ENCODE measurements around the gene CIB1. TPM values are rescaled to one million over a fixed set of nuclear protein-coding genes. Genes with fewer than 3 reads are reported as not detected.

Gene CIB1
- total and polyA plus RNA-seq, 2 of the 8 experiments (the other 6 are each of a cell fraction or from before 2014, with no cell fraction given), result 26.0 to 63.5 TPM

DNA sequence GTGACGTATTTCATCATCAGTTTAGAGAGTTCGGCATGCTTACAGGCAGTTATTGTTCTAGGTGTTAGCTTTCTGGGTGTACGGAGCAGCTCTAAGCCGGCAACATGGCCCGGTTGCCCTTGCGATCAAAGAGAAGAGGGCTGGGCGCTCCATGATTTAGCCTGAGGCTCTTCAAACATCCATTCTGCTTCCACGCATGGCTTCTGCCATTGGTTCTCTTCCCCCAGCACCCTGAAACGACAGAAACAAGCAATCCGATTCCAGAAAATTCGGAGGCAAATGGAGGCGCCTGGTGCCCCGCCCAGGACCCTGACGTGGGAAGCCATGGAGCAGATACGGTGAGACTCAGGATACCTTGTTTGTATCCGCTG is 32.3 kb upstream of the CIB1 start:
- Histone ChIP-seq H2BK20ac (ENCODE audit: low read length) (no peak overlapping the region), H3K9ac (replicated peaks in 1 of 4; ENCODE audit: extremely low read depth in 1 of 4, low read depth in 3 of 4, low read length in 3 of 4) (peak overlapping the region in 3 of 4 experiments; percentile 87 to 95 (median 92); a peak in 6 of 7 replicates), H3K4ac (replicated peaks; ENCODE audit: insufficient read length, low read depth, low read length) (peak overlapping the region; percentile 96), H3K18ac (ENCODE audit: extremely low read depth, low read length) (peak overlapping the region; percentile 96), H3K27me3 (replicated peaks in 1 of 4; ENCODE audit: control insufficient read depth in 3 of 4, extremely low read depth in 1 of 4, insufficient read depth in 3 of 4, low read length in 3 of 4) (no peaks in the 10 kb centered on the region), H3K79me1 (ENCODE audit: low read depth, low read length) (peaks cover 5% of the 10 kb centered on the region), H3K9me3 (ENCODE audit: insufficient read depth in 2 of 2, low read depth in 1 of 2, low read length in 1 of 2) (no peaks in the 10 kb centered on the region), H3K56ac (replicated peaks; ENCODE audit: insufficient read length, low read depth, low read length) (peak overlapping the region; percentile 93), H3K4me3 (ENCODE audit: extremely low read depth in 1 of 4, insufficient read depth in 2 of 4, low read depth in 3 of 4, low read length in 4 of 4) (peak overlapping the region; percentile 76 to 95 (median 87)), H3K36me3 (ENCODE audit: control insufficient read depth in 2 of 4, insufficient read depth in 4 of 4, low read length in 3 of 4) (peaks cover 0 to 24% (median 9%) of the 10 kb centered on the region in 4 experiments; a peak in 6 of 8 replicates), H3K14ac (ENCODE audit: insufficient read length) (no peak overlapping the region), H2BK5ac (ENCODE audit: low read depth, low read length) (peak overlapping the region; percentile 100), H4K8ac (ENCODE audit: extremely low read depth, insufficient read depth, low read length) (peak overlapping the region; percentile 96), H2BK120ac (replicated peaks; ENCODE audit: low read depth, low read length) (no peak overlapping the region), H3K23ac (ENCODE audit: insufficient read length) (no peak overlapping the region), H2BK12ac (ENCODE audit: low read depth, low read length) (peak overlapping the region; percentile 97), H3K4me2 (ENCODE audit: insufficient read depth in 1 of 2, low read depth in 2 of 2, low read length in 2 of 2) (peak overlapping the region; percentile 74 to 94), H4K5ac (ENCODE audit: insufficient read length, low read depth, low read length) (peak overlapping the region; percentile 27), H2AK5ac (ENCODE audit: low read depth, low read length) (no peak overlapping the region), H3K79me2 (ENCODE audit: control insufficient read depth in 1 of 2, insufficient read depth in 2 of 2, low read length in 2 of 2) (peaks cover 12 to 55% of the 10 kb centered on the region in 2 experiments), H3K4me1 (replicated peaks in 1 of 4; ENCODE audit: control insufficient read depth in 3 of 4, insufficient read depth in 4 of 4, low read length in 3 of 4) (peaks cover 0 to 15% (median 7%) of the 10 kb centered on the region in 4 experiments; a peak in 5 of 7 replicates), H4K91ac (replicated peaks; ENCODE audit: insufficient read length, low read length) (peak overlapping the region; percentile 5), H2AFZ (ENCODE audit: low read length) (peak overlapping the region; percentile 26; the same call in 1 of the 2 replicates), H4K20me1 (replicated peaks in 1 of 2; ENCODE audit: control insufficient read depth in 1 of 2, insufficient read depth in 2 of 2, low read length in 2 of 2) (peaks cover 0 to 7% of the 10 kb centered on the region in 2 experiments), H3K23me2 (ENCODE audit: low read depth, low read length) (peaks cover 10% of the 10 kb centered on the region), H3K27ac (ENCODE audit: low read depth, low read length) (peak overlapping the region; percentile 88), H2BK15ac (ENCODE audit: low read length) (peak overlapping the region; percentile 61; the same call in 1 of the 2 replicates)
- no peak for FAIRE-seq
- peak in 1 of 2 experiments; percentile 70 for DNase-seq (ENCODE audit: low read depth in 1 of 2, low spot score in 2 of 2)
- ChIA-PET POLR2A (ENCODE audit: partially characterized antibody) (interaction anchor here (0.6 to 1.2 kb wide), 13 partner anchors 8 to 692 kb away, joined by 3 to 6 read pairs (median 3); partner anchors contain the start of gene TTLL13), CTCF (ENCODE audit: partially characterized antibody) (interaction anchor here (1.0 to 2.2 kb wide), 3 partner anchors 10 to 32 kb away, joined by 4 to 8 read pairs (median 4); partner anchors contain the start of genes CIB1 and GDPGP1)
- WGBS, 2 experiments (ENCODE audit: extremely low coverage in 1 of 2, insufficient coverage in 1 of 2, insufficient read length in 1 of 2, insufficient replicate concordance in 2 of 2, low coverage in 1 of 2, low lambda C conversion rate in 2 of 2, missing lambda C conversion rate in 1 of 2), result 1% methylated on average over 16 of the region's 16 CpGs; no CpG with 5 or more reads in 1 of the 2 experiments
- TF ChIP-seq JUND (IDR thresholded peaks at IDR 0.05; ENCODE audit: low read length), result no peak
- no peak for TF ChIP-seq KDM4A (IDR thresholded peaks at IDR 0.05; ENCODE audit: low read depth, low read length, severe bottlenecking)
- no peak for TF ChIP-seq MAFK (IDR thresholded peaks at IDR 0.05; ENCODE audit: low read depth, low read length)
- no peak for TF ChIP-seq JUN (IDR thresholded peaks at IDR 0.05; ENCODE audit: low read depth, low read length)
- TF ChIP-seq YY1 (IDR thresholded peaks at IDR 0.05; ENCODE audit: low read depth, low read length), result 0 out of 2 replicates have a peak, but pooled peaks have one; percentile 14
- no peak for TF ChIP-seq SIX5 (IDR thresholded peaks at IDR 0.05; ENCODE audit: low read depth, low read length)
- TF ChIP-seq CBX8 (IDR thresholded peaks at IDR 0.05; ENCODE audit: borderline replicate concordance, low read depth, low read length), result no peak
- TF ChIP-seq, protein P1, sequence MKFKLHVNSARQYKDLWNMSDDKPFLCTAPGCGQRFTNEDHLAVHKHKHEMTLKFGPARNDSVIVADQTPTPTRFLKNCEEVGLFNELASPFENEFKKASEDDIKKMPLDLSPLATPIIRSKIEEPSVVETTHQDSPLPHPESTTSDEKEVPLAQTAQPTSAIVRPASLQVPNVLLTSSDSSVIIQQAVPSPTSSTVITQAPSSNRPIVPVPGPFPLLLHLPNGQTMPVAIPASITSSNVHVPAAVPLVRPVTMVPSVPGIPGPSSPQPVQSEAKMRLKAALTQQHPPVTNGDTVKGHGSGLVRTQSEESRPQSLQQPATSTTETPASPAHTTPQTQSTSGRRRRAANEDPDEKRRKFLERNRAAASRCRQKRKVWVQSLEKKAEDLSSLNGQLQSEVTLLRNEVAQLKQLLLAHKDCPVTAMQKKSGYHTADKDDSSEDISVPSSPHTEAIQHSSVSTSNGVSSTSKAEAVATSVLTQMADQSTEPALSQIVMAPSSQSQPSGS (IDR thresholded peaks at IDR 0.05; ENCODE audit: low read length), result peak; percentile 14; the same call in 1 of the 2 replicates
- TF ChIP-seq BRCA1 (IDR thresholded peaks at IDR 0.05; ENCODE audit: low read depth, low read length), result no peak
- TF ChIP-seq BACH1 (IDR thresholded peaks at IDR 0.05; ENCODE audit: low read length), result no peak
- no peak for TF ChIP-seq BCL11A (IDR thresholded peaks at IDR 0.05; ENCODE audit: low read depth in 2 of 2, low read length in 2 of 2)
- no peak for TF ChIP-seq RBBP5 (IDR thresholded peaks at IDR 0.05; ENCODE audit: borderline replicate concordance, low read depth, low read length)
